ENCODE results near the gene ROPN1L. TPM values are rescaled to one million over a fixed set of nuclear protein-coding genes. Genes with fewer than 3 reads are reported as not detected.

Gene ROPN1L
- total and polyA plus RNA-seq, 2 of the 8 experiments (the other 6 are each of a cell fraction or from before 2014, with no cell fraction given) = 0.24 to 0.73 TPM

DNA sequence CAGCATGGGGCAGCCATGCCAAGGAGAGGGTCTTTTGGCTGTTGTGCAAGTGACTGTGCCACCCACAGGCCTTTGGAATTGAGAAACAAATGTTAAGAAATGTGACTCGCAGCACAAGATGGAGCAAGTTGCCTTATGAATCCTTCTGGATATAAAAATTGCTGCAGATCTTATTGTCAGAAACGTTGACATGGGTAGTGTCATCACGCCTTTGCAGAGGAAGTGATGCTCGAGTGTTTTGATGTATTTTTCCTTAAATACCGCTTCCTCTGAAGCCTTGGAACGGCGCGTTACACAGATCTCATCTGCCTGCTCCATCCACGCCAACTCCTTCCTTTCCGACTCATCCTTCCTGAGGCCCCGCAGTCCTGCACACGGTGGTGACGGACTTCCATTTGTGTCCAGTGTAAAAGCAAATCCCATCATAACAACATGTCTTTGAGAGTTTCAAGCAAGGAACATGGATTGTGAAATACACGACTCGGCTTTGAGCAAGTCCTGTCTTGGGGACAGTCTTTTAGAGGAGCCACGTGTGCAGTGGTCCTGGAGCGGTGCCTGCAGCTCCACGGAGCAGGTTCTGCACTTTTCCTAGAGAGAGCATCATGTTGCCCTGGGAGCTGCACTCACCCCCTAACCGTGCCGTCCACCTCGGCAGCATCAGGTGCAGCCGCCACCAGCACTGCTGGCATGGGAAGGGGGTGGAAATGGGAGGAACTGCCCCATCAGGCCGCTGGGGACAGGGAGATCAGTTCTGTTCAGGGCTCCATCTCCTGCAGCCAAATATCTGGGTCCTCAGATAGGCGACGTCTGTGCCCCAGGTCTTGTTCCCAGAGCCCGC, 15.1 kb downstream of the ROPN1L start:
- Histone ChIP-seq H2BK15ac (ENCODE audit: low read length) (peak overlapping the region; percentile 19; the same call in 1 of the 2 replicates), H3K56ac (replicated peaks; ENCODE audit: insufficient read length, low read depth, low read length) (no peak overlapping the region), H3K27me3 (replicated peaks in 1 of 4; ENCODE audit: control insufficient read depth in 3 of 4, extremely low read depth in 1 of 4, insufficient read depth in 3 of 4, low read length in 3 of 4) (no peaks in the 10 kb centered on the region), H4K91ac (replicated peaks; ENCODE audit: insufficient read length, low read length) (no peak overlapping the region), H2BK5ac (ENCODE audit: low read depth, low read length) (no peak overlapping the region), H3K9ac (replicated peaks in 1 of 4; ENCODE audit: extremely low read depth in 1 of 4, low read depth in 3 of 4, low read length in 3 of 4) (no peak overlapping the region), H2AFZ (ENCODE audit: low read length) (no peak overlapping the region), H3K79me2 (ENCODE audit: control insufficient read depth in 1 of 2, insufficient read depth in 2 of 2, low read length in 2 of 2) (no peaks in the 10 kb centered on the region), H2AK5ac (ENCODE audit: low read depth, low read length) (peak overlapping the region; percentile 66; the same call in 1 of the 2 replicates), H3K79me1 (ENCODE audit: low read depth, low read length) (0 out of 2 replicates have a peak, but pooled peaks cover 2% of the 10 kb centered on the region), H3K14ac (ENCODE audit: insufficient read length) (no peak overlapping the region), H3K27ac (ENCODE audit: low read depth, low read length) (no peak overlapping the region), H2BK20ac (ENCODE audit: low read length) (no peak overlapping the region; the same call in 1 of the 2 replicates), H3K23me2 (ENCODE audit: low read depth, low read length) (no peaks in the 10 kb centered on the region), H4K20me1 (replicated peaks in 1 of 2; ENCODE audit: control insufficient read depth in 1 of 2, insufficient read depth in 2 of 2, low read length in 2 of 2) (no peaks in the 10 kb centered on the region), H2BK120ac (replicated peaks; ENCODE audit: low read depth, low read length) (no peak overlapping the region), H4K8ac (ENCODE audit: extremely low read depth, insufficient read depth, low read length) (no peak overlapping the region; the same call in 1 of the 2 replicates), H3K4ac (replicated peaks; ENCODE audit: insufficient read length, low read depth, low read length) (peak overlapping the region; percentile 9), H3K4me3 (ENCODE audit: extremely low read depth in 1 of 4, insufficient read depth in 2 of 4, low read depth in 3 of 4, low read length in 4 of 4) (no peak overlapping the region), H3K4me1 (replicated peaks in 1 of 4; ENCODE audit: control insufficient read depth in 3 of 4, insufficient read depth in 4 of 4, low read length in 3 of 4) (peaks cover 0 to 16% (median 8%) of the 10 kb centered on the region in 4 experiments; a peak in 6 of 7 replicates), H3K36me3 (ENCODE audit: control insufficient read depth in 2 of 4, insufficient read depth in 4 of 4, low read length in 3 of 4) (no peaks in the 10 kb centered on the region), H4K5ac (ENCODE audit: insufficient read length, low read depth, low read length) (no peak overlapping the region), H3K9me3 (ENCODE audit: insufficient read depth in 2 of 2, low read depth in 1 of 2, low read length in 1 of 2) (no peaks in the 10 kb centered on the region), H2BK12ac (ENCODE audit: low read depth, low read length) (no peak overlapping the region), H3K4me2 (ENCODE audit: insufficient read depth in 1 of 2, low read depth in 2 of 2, low read length in 2 of 2) (no peak overlapping the region), H3K18ac (ENCODE audit: extremely low read depth, low read length) (no peak overlapping the region), H3K23ac (ENCODE audit: insufficient read length) (no peak overlapping the region)
- CTCF ChIA-PET (ENCODE audit: partially characterized antibody) = interaction anchor here (0.6 to 13.8 kb wide), 18 partner anchors 13 to 317 kb away, joined by 3 to 199 read pairs (median 4); partner anchors contain the start of gene ROPN1L
- 87% methylated on average over 26 of the region's 26 CpGs; no CpG with 5 or more reads in 1 of the 2 experiments for WGBS, 2 experiments (ENCODE audit: extremely low coverage in 1 of 2, insufficient coverage in 1 of 2, insufficient read length in 1 of 2, insufficient replicate concordance in 2 of 2, low coverage in 1 of 2, low lambda C conversion rate in 2 of 2, missing lambda C conversion rate in 1 of 2)
- no peak for DNase-seq (ENCODE audit: low read depth in 1 of 2, low spot score in 2 of 2)
- POLR2A ChIA-PET (ENCODE audit: partially characterized antibody) = interaction anchor here (1.1 kb wide), 1 partner anchor 171 kb away, joined by 4 read pairs; no protein-coding TSS in a partner anchor
- FAIRE-seq = no peak
- TF ChIP-seq TAF1 (IDR thresholded peaks at IDR 0.05; ENCODE audit: low read depth, low read length) (no peak), EZH2 (IDR thresholded peaks at IDR 0.05; ENCODE audit: low read depth, low read length, severe bottlenecking) (no peak), PHF8 (conservative IDR thresholded peaks at IDR 0.05; ENCODE audit: low read depth, low read length) (no peak), RFX5 (IDR thresholded peaks at IDR 0.05; ENCODE audit: borderline replicate concordance, low read depth, low read length) (no peak), SP4 (IDR thresholded peaks at IDR 0.05; ENCODE audit: low read length) (no peak), HDAC6 (IDR thresholded peaks at IDR 0.05; ENCODE audit: low read depth, low read length) (no peak), GTF2F1 (IDR thresholded peaks at IDR 0.05; ENCODE audit: borderline replicate concordance, low read depth, low read length) (no peak), ZNF274 (IDR thresholded peaks at IDR 0.05; ENCODE audit: borderline replicate concordance, extremely low read depth, low read length) (no peak), CTBP2 (IDR thresholded peaks at IDR 0.05; ENCODE audit: borderline replicate concordance, insufficient read depth, insufficient read length, low read length) (no peak), CHD2 (IDR thresholded peaks at IDR 0.05; ENCODE audit: low read length) (no peak)
- TF ChIP-seq, protein P1, sequence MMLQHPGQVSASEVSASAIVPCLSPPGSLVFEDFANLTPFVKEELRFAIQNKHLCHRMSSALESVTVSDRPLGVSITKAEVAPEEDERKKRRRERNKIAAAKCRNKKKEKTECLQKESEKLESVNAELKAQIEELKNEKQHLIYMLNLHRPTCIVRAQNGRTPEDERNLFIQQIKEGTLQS (IDR thresholded peaks at IDR 0.05; ENCODE audit: insufficient read depth, low read depth, low read length) = no peak

Data from H1 (cell line).